H1 (cell line): ENCODE data around the gene USP35. TPM values are rescaled to one million over a fixed set of nuclear protein-coding genes. Genes with fewer than 3 reads are reported as not detected.

Source experiments
- ASH2L ChIP-seq: fragments of 200-600, 300-600 bp; sonication (generic); IDR thresholded peaks from one replicate; pipeline ENCODE4 v1.7.1; 2017; ENCODE audit warnings: low read length
- BACH1 ChIP-seq: IDR thresholded peaks from 2 replicates; pipeline ENCODE4 v1.6.1; 2012; ENCODE audit warnings: low read length, improper control_type of control experiment
- CHD1 ChIP-seq: IDR thresholded peaks from 2 replicates; pipeline ENCODE4 v1.6.1; 2012; ENCODE audit warnings: low read depth, low read length, improper control_type of control experiment
- CHD2 ChIP-seq: IDR thresholded peaks from 2 replicates; pipeline ENCODE4 v1.6.1; 2012; ENCODE audit warnings: low read length, improper control_type of control experiment
- CREB1 ChIP-seq: IDR thresholded peaks from 2 replicates; pipeline ENCODE4 v1.6.1; 2012; ENCODE audit warnings: inconsistent platforms
- EP300 ChIP-seq, 2 experiments: IDR thresholded peaks; 1 replicate in 1 of 2; 2 replicates in 1 of 2; pipeline ENCODE4 v1.6.1; 2011 to 2012; ENCODE audit warnings: low read depth in 2 of 2, low read length in 2 of 2, mild to moderate bottlenecking in 2 of 2, borderline replicate concordance in 1 of 2, inconsistent platforms in 1 of 2, moderate library complexity in 1 of 2
- FOSL1 ChIP-seq: IDR thresholded peaks from 2 replicates; pipeline ENCODE4 v1.6.1; 2011; ENCODE audit warnings: mild to moderate bottlenecking, low read depth, low read length, moderate library complexity; ENCODE audit not compliant: insufficient read depth
- HDAC2 ChIP-seq, 2 experiments: fragments of 300-600 bp in 1 of 2; sonication (generic) in 1 of 2; IDR thresholded peaks; 2 replicates each; pipeline ENCODE4 v1.6.1; 2011 to 2012; ENCODE audit warnings: low read depth in 2 of 2, low read length in 2 of 2, mild to moderate bottlenecking in 2 of 2, moderate library complexity in 2 of 2, borderline replicate concordance in 1 of 2, inconsistent platforms in 1 of 2
- JUND ChIP-seq: IDR thresholded peaks from 2 replicates; pipeline ENCODE4 v1.6.1; 2011; ENCODE audit warnings: mild to moderate bottlenecking, improper control_type of control experiment, low read length
- SIX5 ChIP-seq: IDR thresholded peaks from 2 replicates; pipeline ENCODE4 v1.6.1; 2011; ENCODE audit warnings: mild to moderate bottlenecking, low read depth, low read length
- YY1 ChIP-seq: IDR thresholded peaks from 2 replicates; pipeline ENCODE4 v1.6.1; 2011; ENCODE audit warnings: low read depth, mild to moderate bottlenecking, low read length
- polyA plus RNA-seq, 7 experiments: library from polyadenylated mRNA; depleted of rRNA in 3 of 7; stranded (reverse) in 5 of 7; unstranded in 2 of 7; fragments of >200 nt in 5 of 7; fragments of 200-250 nt in 2 of 7; gene quantifications; 1 replicate in 5 of 7; 2 replicates in 1 of 7; 4 replicates in 1 of 7; pipeline versions ENCODE4 v1.2.1 to v1.2.3, GENCODE V29; 2011 to 2013; ENCODE audit warnings: missing spikeins in 2 of 7, mixed read lengths in 2 of 7
- total RNA-seq: library from RNA; stranded (reverse); fragmentation: NEBNext Ultra II Directional; extraction: Animal tissue kit (Norgen Biotek cat#: 25700); gene quantifications from 2 replicates; pipeline ENCODE4 v1.2.1, GENCODE V29; 2021
- TF ChIP-seq, protein P1 (sequence below): fragments of 300-600 bp; sonication (generic); IDR thresholded peaks from 2 replicates; pipeline ENCODE4 v1.7.1; 2012; ENCODE audit warnings: low read length, moderate library complexity, mild to moderate bottlenecking, inconsistent platforms; ENCODE audit not compliant: insufficient replicate concordance

USP35 gene
- total and polyA plus RNA-seq, 2 of the 8 experiments (the other 6 are each of a cell fraction or from before 2014, with no cell fraction given) = 4.6 to 6.8 TPM

DNA sequence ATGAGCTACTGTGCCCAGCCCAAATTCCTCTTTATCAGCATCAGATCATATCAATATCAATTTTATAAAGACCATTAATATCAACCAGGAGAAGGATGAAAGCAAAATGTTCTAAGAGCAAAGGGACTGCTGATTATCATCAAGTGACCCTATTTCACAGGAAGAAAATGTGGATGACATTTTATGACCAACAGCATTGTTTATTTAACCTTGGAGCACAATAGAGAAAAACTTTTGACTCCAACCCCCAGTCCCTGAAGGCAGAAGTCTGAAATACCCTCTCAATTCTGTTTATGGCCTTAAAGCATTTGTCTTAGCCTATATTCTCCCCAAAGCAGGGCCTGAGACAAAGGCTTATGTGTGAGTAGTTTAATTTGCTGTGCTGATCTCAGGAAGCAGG, 38.0 kb upstream of the USP35 start (continued):
- TF ChIP-seq, protein P1, sequence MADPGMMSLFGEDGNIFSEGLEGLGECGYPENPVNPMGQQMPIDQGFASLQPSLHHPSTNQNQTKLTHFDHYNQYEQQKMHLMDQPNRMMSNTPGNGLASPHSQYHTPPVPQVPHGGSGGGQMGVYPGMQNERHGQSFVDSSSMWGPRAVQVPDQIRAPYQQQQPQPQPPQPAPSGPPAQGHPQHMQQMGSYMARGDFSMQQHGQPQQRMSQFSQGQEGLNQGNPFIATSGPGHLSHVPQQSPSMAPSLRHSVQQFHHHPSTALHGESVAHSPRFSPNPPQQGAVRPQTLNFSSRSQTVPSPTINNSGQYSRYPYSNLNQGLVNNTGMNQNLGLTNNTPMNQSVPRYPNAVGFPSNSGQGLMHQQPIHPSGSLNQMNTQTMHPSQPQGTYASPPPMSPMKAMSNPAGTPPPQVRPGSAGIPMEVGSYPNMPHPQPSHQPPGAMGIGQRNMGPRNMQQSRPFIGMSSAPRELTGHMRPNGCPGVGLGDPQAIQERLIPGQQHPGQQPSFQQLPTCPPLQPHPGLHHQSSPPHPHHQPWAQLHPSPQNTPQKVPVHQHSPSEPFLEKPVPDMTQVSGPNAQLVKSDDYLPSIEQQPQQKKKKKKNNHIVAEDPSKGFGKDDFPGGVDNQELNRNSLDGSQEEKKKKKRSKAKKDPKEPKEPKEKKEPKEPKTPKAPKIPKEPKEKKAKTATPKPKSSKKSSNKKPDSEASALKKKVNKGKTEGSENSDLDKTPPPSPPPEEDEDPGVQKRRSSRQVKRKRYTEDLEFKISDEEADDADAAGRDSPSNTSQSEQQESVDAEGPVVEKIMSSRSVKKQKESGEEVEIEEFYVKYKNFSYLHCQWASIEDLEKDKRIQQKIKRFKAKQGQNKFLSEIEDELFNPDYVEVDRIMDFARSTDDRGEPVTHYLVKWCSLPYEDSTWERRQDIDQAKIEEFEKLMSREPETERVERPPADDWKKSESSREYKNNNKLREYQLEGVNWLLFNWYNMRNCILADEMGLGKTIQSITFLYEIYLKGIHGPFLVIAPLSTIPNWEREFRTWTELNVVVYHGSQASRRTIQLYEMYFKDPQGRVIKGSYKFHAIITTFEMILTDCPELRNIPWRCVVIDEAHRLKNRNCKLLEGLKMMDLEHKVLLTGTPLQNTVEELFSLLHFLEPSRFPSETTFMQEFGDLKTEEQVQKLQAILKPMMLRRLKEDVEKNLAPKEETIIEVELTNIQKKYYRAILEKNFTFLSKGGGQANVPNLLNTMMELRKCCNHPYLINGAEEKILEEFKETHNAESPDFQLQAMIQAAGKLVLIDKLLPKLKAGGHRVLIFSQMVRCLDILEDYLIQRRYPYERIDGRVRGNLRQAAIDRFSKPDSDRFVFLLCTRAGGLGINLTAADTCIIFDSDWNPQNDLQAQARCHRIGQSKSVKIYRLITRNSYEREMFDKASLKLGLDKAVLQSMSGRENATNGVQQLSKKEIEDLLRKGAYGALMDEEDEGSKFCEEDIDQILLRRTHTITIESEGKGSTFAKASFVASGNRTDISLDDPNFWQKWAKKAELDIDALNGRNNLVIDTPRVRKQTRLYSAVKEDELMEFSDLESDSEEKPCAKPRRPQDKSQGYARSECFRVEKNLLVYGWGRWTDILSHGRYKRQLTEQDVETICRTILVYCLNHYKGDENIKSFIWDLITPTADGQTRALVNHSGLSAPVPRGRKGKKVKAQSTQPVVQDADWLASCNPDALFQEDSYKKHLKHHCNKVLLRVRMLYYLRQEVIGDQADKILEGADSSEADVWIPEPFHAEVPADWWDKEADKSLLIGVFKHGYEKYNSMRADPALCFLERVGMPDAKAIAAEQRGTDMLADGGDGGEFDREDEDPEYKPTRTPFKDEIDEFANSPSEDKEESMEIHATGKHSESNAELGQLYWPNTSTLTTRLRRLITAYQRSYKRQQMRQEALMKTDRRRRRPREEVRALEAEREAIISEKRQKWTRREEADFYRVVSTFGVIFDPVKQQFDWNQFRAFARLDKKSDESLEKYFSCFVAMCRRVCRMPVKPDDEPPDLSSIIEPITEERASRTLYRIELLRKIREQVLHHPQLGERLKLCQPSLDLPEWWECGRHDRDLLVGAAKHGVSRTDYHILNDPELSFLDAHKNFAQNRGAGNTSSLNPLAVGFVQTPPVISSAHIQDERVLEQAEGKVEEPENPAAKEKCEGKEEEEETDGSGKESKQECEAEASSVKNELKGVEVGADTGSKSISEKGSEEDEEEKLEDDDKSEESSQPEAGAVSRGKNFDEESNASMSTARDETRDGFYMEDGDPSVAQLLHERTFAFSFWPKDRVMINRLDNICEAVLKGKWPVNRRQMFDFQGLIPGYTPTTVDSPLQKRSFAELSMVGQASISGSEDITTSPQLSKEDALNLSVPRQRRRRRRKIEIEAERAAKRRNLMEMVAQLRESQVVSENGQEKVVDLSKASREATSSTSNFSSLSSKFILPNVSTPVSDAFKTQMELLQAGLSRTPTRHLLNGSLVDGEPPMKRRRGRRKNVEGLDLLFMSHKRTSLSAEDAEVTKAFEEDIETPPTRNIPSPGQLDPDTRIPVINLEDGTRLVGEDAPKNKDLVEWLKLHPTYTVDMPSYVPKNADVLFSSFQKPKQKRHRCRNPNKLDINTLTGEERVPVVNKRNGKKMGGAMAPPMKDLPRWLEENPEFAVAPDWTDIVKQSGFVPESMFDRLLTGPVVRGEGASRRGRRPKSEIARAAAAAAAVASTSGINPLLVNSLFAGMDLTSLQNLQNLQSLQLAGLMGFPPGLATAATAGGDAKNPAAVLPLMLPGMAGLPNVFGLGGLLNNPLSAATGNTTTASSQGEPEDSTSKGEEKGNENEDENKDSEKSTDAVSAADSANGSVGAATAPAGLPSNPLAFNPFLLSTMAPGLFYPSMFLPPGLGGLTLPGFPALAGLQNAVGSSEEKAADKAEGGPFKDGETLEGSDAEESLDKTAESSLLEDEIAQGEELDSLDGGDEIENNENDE = no peak
- no peak for TF ChIP-seq EP300 (IDR thresholded peaks at IDR 0.05; ENCODE audit: borderline replicate concordance in 1 of 2, low read depth in 2 of 2, low read length in 2 of 2)
- no peak for TF ChIP-seq CHD1
- no peak for TF ChIP-seq FOSL1
- no peak for TF ChIP-seq HDAC2 (IDR thresholded peaks at IDR 0.05; ENCODE audit: borderline replicate concordance in 1 of 2, low read depth in 2 of 2, low read length in 2 of 2)
- TF ChIP-seq ASH2L = no peak
- TF ChIP-seq JUND = no peak
- no peak for TF ChIP-seq YY1
- TF ChIP-seq BACH1 = no peak
- no peak for TF ChIP-seq CHD2
- no peak for TF ChIP-seq SIX5
- TF ChIP-seq CREB1 = no peak
